Hepatocyte (in vitro differentiated cells): ENCODE measurements around the gene TPM3.

Experiments used
- CTCF ChIP-seq: fragments of 200-600 bp; sonication (generic); IDR thresholded peaks from 2 replicates; pipeline ENCODE4 v1.5.1; 2016; ENCODE audit warnings: antibody characterized with exemption, mild to moderate bottlenecking; ENCODE audit not compliant: poor library complexity
- EZH2 ChIP-seq: fragments of 200-600 bp; sonication (generic); IDR thresholded peaks from 2 replicates; pipeline ENCODE4 v1.6.1; 2016; ENCODE audit warnings: antibody characterized with exemption, mild to moderate bottlenecking, borderline replicate concordance
- EZH2phosphoT487 ChIP-seq: fragments of 200-600 bp; sonication (generic); IDR thresholded peaks from one replicate; pipeline ENCODE4 v1.6.1; 2018; ENCODE audit warnings: antibody characterized with exemption, mild to moderate bottlenecking, low read depth, moderate library complexity; ENCODE audit not compliant: unreplicated experiment, severe bottlenecking

DNA sequence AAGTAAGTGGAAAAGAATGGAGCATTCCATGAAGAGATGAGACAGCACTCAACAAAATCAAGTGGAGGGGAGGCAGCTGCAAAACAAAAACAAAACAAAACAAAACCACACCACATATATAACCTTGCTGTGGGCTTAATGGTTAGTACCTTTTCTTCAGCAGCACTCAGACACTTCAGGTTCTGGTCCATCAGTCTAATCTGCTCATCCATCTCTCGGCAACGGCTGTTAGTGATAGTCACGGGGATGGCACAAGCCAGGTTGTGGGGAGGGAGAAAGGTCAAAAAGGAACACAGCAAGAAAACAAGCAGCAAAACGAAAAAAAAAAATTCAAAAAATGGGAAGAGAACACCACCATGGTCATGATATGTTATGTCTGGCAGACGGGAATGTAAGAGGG, 20.0 kb downstream of the TPM3 start:
- TF ChIP-seq CTCF (no peak), EZH2 (no peak), EZH2phosphoT487 (no peak)
